Endothelial cell of umbilical vein (primary cell): ENCODE data around the gene TRIM14. TPM values are rescaled to one million over a fixed set of nuclear protein-coding genes. Genes with fewer than 3 reads are reported as not detected.

Experiments used
- BruUV-seq: library from RNA; stranded (reverse); fragments of 400-500 nt; replicated peaks from 2 replicates; lab custom pipeline; 2021; lab: Mats Ljungman, UMichigan
- CTCF ChIA-PET: fragments of 300-600, 350-600 bp; sonication (Branson Sonifier 250); formaldehyde crosslinking; loops from one replicate; lab custom pipeline; 2021; ENCODE audit warnings: antibody characterized with exemption, inconsistent platforms; lab: Charles Lee
- POLR2A ChIA-PET: fragments of 300-600, 350-600 bp; sonication (Branson Sonifier 250); formaldehyde crosslinking; loops from one replicate; lab custom pipeline; 2021; ENCODE audit warnings: antibody characterized with exemption, inconsistent platforms; lab: Charles Lee
- DNase-seq: peaks from one replicate; pipeline ENCODE4 v3.0.0-alpha.2; 2011; ENCODE audit warnings: low read depth, low spot score
- FAIRE-seq: peaks from 2 replicates; lab custom pipeline; 2011; peaks lifted over from hg19 to GRCh38; lab: Jason Lieb, UNC
- H2AFZ ChIP-seq: 2 replicates; pipeline ENCODE4 v1.6.0; 2012; ENCODE audit warnings: low read depth, low read length, control low read depth, inconsistent platforms
- H3K27ac ChIP-seq: 2 replicates; pipeline ENCODE4 v1.5.1; 2011; ENCODE audit warnings: low read depth, mild to moderate bottlenecking, control low read depth, low read length, moderate library complexity; ENCODE audit not compliant: insufficient read depth
- H3K27me3 ChIP-seq, 2 experiments: 2 replicates each; pipeline versions ENCODE4 v1.6.0 to v1.6.1; 2011; ENCODE audit warnings: low read length in 2 of 2, mixed read lengths in 1 of 2; ENCODE audit not compliant: control insufficient read depth in 2 of 2, insufficient read depth in 2 of 2
- H3K36me3 ChIP-seq, 2 experiments: 2 replicates in 1 of 2; 3 replicates in 1 of 2; pipeline ENCODE4 v1.5.1; 2011; ENCODE audit warnings: low read length in 2 of 2, mild to moderate bottlenecking in 1 of 2, moderate library complexity in 1 of 2; ENCODE audit not compliant: control insufficient read depth in 2 of 2, insufficient read depth in 2 of 2; ENCODE audit errors: extremely low read depth in 1 of 2
- H3K4me1 ChIP-seq: 3 replicates; pipeline ENCODE4 v1.5.1; 2011; ENCODE audit warnings: mild to moderate bottlenecking, low read length; ENCODE audit not compliant: control insufficient read depth, insufficient read depth; ENCODE audit errors: extremely low read depth
- H3K4me2 ChIP-seq: 2 replicates; pipeline ENCODE4 v1.6.1; 2011; ENCODE audit warnings: low read length, control low read depth, mixed read lengths; ENCODE audit not compliant: insufficient read depth
- H3K4me3 ChIP-seq, 3 experiments: fragments of 200-600 bp in 1 of 3; sonication (generic), shearing (Covaris generic) in 1 of 3; replicated peaks in 1 of 3; 2 replicates each; pipeline ENCODE4 v1.5.1; 2011 to 2016; ENCODE audit warnings: control low read depth in 3 of 3, low read length in 3 of 3, mild to moderate bottlenecking in 2 of 3, inconsistent platforms in 1 of 3, low read depth in 1 of 3, moderate library complexity in 1 of 3; ENCODE audit not compliant: insufficient read depth in 1 of 3
- H3K79me2 ChIP-seq: 2 replicates; pipeline ENCODE4 v1.6.0; 2012; ENCODE audit warnings: low read length, inconsistent platforms; ENCODE audit not compliant: control insufficient read depth, insufficient read depth
- H3K9ac ChIP-seq: replicated peaks from 2 replicates; pipeline ENCODE3; 2011; ENCODE audit warnings: low read length, control low read depth; ENCODE audit not compliant: insufficient read depth; ENCODE audit errors: extremely low read depth
- H3K9me1 ChIP-seq: replicated peaks from 3 replicates; pipeline ENCODE4 v1.6.0; 2011; ENCODE audit warnings: mild to moderate bottlenecking, low read length; ENCODE audit not compliant: control insufficient read depth, insufficient read depth; ENCODE audit errors: extremely low read depth
- H3K9me3 ChIP-seq: replicated peaks from 2 replicates; pipeline ENCODE4 v1.5.1; 2012; ENCODE audit warnings: low read length, inconsistent platforms; ENCODE audit not compliant: control insufficient read depth, insufficient read depth
- H4K20me1 ChIP-seq: replicated peaks from 2 replicates; pipeline ENCODE3; 2011; ENCODE audit warnings: mild to moderate bottlenecking, low read length; ENCODE audit not compliant: control insufficient read depth, insufficient read depth; ENCODE audit errors: extremely low read depth
- EZH2 ChIP-seq: IDR thresholded peaks from 2 replicates; pipeline ENCODE4 v1.6.1; 2012; ENCODE audit warnings: borderline replicate concordance, low read depth, mild to moderate bottlenecking, moderate library complexity, low read length, inconsistent platforms; ENCODE audit not compliant: severe bottlenecking
- FOS ChIP-seq: IDR thresholded peaks from 2 replicates; pipeline ENCODE4 v1.6.1; 2011; ENCODE audit warnings: mild to moderate bottlenecking, low read length, moderate library complexity, borderline replicate concordance; ENCODE audit not compliant: insufficient read depth
- GATA2 ChIP-seq: IDR thresholded peaks from 2 replicates; pipeline ENCODE4 v1.7.0; 2011; ENCODE audit warnings: low read depth, mild to moderate bottlenecking, moderate library complexity, mixed read lengths, low read length; ENCODE audit not compliant: insufficient read length, insufficient read depth
- JUN ChIP-seq: IDR thresholded peaks from 2 replicates; pipeline ENCODE4 v1.6.1; 2011; ENCODE audit warnings: borderline replicate concordance, low read depth; ENCODE audit not compliant: insufficient read length, insufficient read depth
- MYC ChIP-seq: IDR thresholded peaks from one replicate; pipeline ENCODE4 v1.6.1; 2011; ENCODE audit warnings: mild to moderate bottlenecking, low read depth, low read length
- POLR2A ChIP-seq: IDR thresholded peaks from 2 replicates; pipeline ENCODE4 v1.6.1; 2012; ENCODE audit warnings: low read depth, mild to moderate bottlenecking, control low read depth, low read length
- POLR2AphosphoS5 ChIP-seq: IDR thresholded peaks from 2 replicates; pipeline ENCODE4 v1.6.1; 2012; ENCODE audit warnings: low read depth, mild to moderate bottlenecking, control low read depth, low read length, moderate library complexity; ENCODE audit not compliant: insufficient read depth
- dilution Hi-C: fragments of 300-500 bp; cut with MboI; formaldehyde crosslinking; loops from one replicate; pipeline ENCODE4 v1.15.0; 2019; ENCODE audit warnings: low sequenced_read_pairs; ENCODE audit not compliant: extremely low pct_ligation_motif_present
- intact Hi-C: fragments of 100-400 bp; cut with micrococcal nuclease; formaldehyde crosslinking; loops from one replicate; pipeline ENCODE4 v1.10.0; 2022
- polyA plus RNA-seq, 4 experiments: library from polyadenylated mRNA; depleted of rRNA in 3 of 4; stranded (reverse) in 3 of 4; unstranded in 1 of 4; fragments of >200 nt; gene quantifications; 2 replicates each; pipeline versions ENCODE4 v1.2.1 to v1.2.3, GENCODE V29; 2011 to 2012; ENCODE audit warnings: missing spikeins in 1 of 4
- total RNA-seq: library from RNA; stranded (reverse); gene quantifications from 2 replicates; pipeline ENCODE4 v1.2.3, GENCODE V29; 2021
- TF ChIP-seq, protein P1 (sequence below): IDR thresholded peaks from 2 replicates; pipeline ENCODE4 v1.6.1; 2011; ENCODE audit not compliant: insufficient read depth, insufficient read length
- TF ChIP-seq, protein P2 (sequence below), 2 donors: IDR thresholded peaks; 1 replicate in 1 of 2; 2 replicates in 1 of 2; pipeline ENCODE4 v1.5.1; 2011; ENCODE audit warnings: low read length in 2 of 2, mild to moderate bottlenecking in 2 of 2, moderate library complexity in 2 of 2, control low read depth in 1 of 2, inconsistent platforms in 1 of 2, low read depth in 1 of 2; ENCODE audit not compliant: insufficient read depth in 1 of 2; ENCODE audit errors: extremely low read depth in 1 of 2

TRIM14 gene
- total and polyA plus RNA-seq, 2 donors (not counting 3 experiments of a cell fraction or from before 2014, with no cell fraction given) = 4.8 to 10.7 TPM

GRCh38 chr9:98134702-98135557 is 15.9 kb upstream of the TRIM14 start:
- CTCF ChIA-PET = interaction anchor here (2.1 kb wide), 1 partner anchor 641 kb away, joined by 5 read pairs; no protein-coding TSS in a partner anchor
- Histone ChIP-seq H4K20me1 (no peaks in the 10 kb centered on the region), H3K79me2 (no peaks in the 10 kb centered on the region), H3K27ac (no peak overlapping the region), H3K9me1 (no peaks in the 10 kb centered on the region), H3K4me3 (no peak overlapping the region), H3K4me2 (no peak overlapping the region), H3K9me3 (no peaks in the 10 kb centered on the region), H2AFZ (no peak overlapping the region), H3K36me3 (no peaks in the 10 kb centered on the region), H3K27me3 (no peaks in the 10 kb centered on the region), H3K9ac (no peak overlapping the region), H3K4me1 (no peaks in the 10 kb centered on the region)
- BruUV-seq = no TSS peak
- FAIRE-seq = no peak
- POLR2A ChIA-PET = no interaction called here
- TF ChIP-seq POLR2A = no peak
- no peak for DNase-seq
- dilution Hi-C loops (no loop called here), intact Hi-C loops (no loop called here)

DNA sequence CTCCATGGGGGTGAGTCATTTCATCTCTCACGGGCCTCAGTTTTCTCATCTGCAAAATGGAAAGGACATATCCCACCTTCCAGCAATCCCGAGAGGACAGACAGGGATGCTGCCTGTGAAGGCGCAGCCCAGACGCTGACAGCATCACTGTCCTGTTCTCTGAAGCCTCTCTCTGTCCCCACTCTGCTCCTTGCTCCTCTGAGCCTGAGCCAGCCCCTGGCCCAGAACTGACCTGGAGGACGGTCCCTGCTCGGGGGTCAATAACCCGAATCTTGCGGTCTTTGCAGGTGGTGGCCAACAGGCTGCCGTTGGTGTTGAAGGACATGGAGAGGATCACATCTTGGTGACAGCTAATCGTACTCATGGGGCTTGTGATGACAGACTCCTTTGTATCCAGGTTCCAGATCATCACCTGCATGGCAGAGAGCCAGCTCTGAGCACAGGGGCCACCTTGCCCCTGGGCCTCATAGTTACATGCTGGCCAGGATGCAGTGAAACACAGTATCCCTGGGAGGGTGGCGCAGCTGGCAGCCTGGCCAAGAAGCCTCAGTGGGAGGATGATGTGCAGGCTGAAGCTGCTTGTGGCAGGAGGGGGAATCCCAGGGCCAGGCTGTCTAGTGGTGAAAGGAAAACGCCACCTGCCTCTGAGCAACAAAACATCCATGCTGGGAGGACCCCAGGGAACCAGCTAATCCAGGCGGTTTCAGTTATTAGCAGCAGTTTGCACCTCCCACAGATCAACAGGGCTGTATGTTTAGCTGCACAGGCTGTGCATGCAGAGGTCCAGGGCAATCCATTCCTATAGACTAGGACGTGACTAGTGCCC is 14.0 kb upstream of the TRIM14 start:
- no peaks in the 10 kb centered on the region for H3K36me3 ChIP-seq
- TF ChIP-seq MYC (no peak), EZH2 (no peak), FOS (no peak), POLR2A (no peak), GATA2 (no peak), POLR2AphosphoS5 (no peak), JUN (no peak)
- TF ChIP-seq, protein P1, sequence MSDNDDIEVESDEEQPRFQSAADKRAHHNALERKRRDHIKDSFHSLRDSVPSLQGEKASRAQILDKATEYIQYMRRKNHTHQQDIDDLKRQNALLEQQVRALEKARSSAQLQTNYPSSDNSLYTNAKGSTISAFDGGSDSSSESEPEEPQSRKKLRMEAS = no peak
- TF ChIP-seq, protein P2, sequence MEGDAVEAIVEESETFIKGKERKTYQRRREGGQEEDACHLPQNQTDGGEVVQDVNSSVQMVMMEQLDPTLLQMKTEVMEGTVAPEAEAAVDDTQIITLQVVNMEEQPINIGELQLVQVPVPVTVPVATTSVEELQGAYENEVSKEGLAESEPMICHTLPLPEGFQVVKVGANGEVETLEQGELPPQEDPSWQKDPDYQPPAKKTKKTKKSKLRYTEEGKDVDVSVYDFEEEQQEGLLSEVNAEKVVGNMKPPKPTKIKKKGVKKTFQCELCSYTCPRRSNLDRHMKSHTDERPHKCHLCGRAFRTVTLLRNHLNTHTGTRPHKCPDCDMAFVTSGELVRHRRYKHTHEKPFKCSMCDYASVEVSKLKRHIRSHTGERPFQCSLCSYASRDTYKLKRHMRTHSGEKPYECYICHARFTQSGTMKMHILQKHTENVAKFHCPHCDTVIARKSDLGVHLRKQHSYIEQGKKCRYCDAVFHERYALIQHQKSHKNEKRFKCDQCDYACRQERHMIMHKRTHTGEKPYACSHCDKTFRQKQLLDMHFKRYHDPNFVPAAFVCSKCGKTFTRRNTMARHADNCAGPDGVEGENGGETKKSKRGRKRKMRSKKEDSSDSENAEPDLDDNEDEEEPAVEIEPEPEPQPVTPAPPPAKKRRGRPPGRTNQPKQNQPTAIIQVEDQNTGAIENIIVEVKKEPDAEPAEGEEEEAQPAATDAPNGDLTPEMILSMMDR (IDR thresholded peaks at IDR 0.05; ENCODE audit: extremely low read depth in 1 of 2, insufficient read depth in 1 of 2, low read depth in 1 of 2, low read length in 2 of 2) = no peak
- no peaks in the 10 kb centered on the region for H3K79me2 ChIP-seq
- H4K20me1 ChIP-seq = no peaks in the 10 kb centered on the region
- no peaks in the 10 kb centered on the region for H3K27me3 ChIP-seq
- BruUV-seq = no TSS peak
- H2AFZ ChIP-seq = no peak overlapping the region
- no peak overlapping the region for H3K9ac ChIP-seq
- H3K4me3 ChIP-seq = no peak overlapping the region
- dilution Hi-C loops (no loop called here), intact Hi-C loops (no loop called here)
- ChIA-PET CTCF (interaction anchor here (2.1 kb wide), 1 partner anchor 643 kb away, joined by 5 read pairs; no protein-coding TSS in a partner anchor), POLR2A (no interaction called here)
- H3K4me2 ChIP-seq = no peak overlapping the region
- no peaks in the 10 kb centered on the region for H3K9me3 ChIP-seq
- FAIRE-seq (no peak), DNase-seq (no peak)
- H3K9me1 ChIP-seq = no peaks in the 10 kb centered on the region
- no peaks in the 10 kb centered on the region for H3K4me1 ChIP-seq
- no peak overlapping the region for H3K27ac ChIP-seq
